Mucosa of descending colon (tissue), 3 donors: ENCODE results near the gene FBXL20. TPM values are rescaled to one million over a fixed set of nuclear protein-coding genes. Genes with fewer than 3 reads are reported as not detected.

Experiments used
- ATAC-seq: fragments of 200-7000 bp; cut with Tn5 transposase; one replicate; pipeline ENCODE4 v1.9.1; 2020; ENCODE audit warnings: mild to moderate bottlenecking, moderate library complexity
- DNase-seq, 3 donors: peaks; one replicate each; pipeline ENCODE4 v3.0.0-alpha.2; 2020
- H3K36me3 ChIP-seq: fragments of 200-600 bp; one replicate; pipeline ENCODE4 v1.8.0; 2021; ENCODE audit warnings: low read depth, mild to moderate bottlenecking
- H3K4me1 ChIP-seq: fragments of 200-600 bp; one replicate; pipeline ENCODE4 v1.8.0; 2021; ENCODE audit warnings: low read depth, mild to moderate bottlenecking
- H3K4me3 ChIP-seq: fragments of 200-600 bp; one replicate; pipeline ENCODE4 v1.8.0; 2021; ENCODE audit warnings: mild to moderate bottlenecking
- H3K9me3 ChIP-seq: fragments of 200-600 bp; one replicate; pipeline ENCODE4 v1.8.0; 2021; ENCODE audit warnings: mild to moderate bottlenecking
- CTCF ChIP-seq: fragments of 200-600 bp; IDR thresholded peaks from one replicate; pipeline ENCODE4 v1.8.0; 2022; ENCODE audit warnings: antibody characterized with exemption, mild to moderate bottlenecking
- intact Hi-C, 2 donors: fragments of 100-400 bp; cut with DNase I in 1 of 2; cut with micrococcal nuclease in 1 of 2; formaldehyde crosslinking; loops; one replicate each; pipeline versions ENCODE4 v1.11.0 to v1.11.1; 2022; cut with DNase I, micrococcal nuclease
- total RNA-seq, 3 donors: library from RNA; stranded (reverse); fragmentation: NEBNext Ultra II Directional in 2 of 3; extraction: Animal tissue kit (Norgen Biotek cat#: 25700) in 2 of 3; gene quantifications; one replicate each; pipeline versions ENCODE4 v1.2.1 to v1.2.4, GENCODE V29; 2021 to 2023
- donor health status: DM: no; HTN: no; CAD: no; lungs with moderate emphysema.
- donor health status: DM: no; HTN: no; CAD: no.
- donor health status: DM: no; HTN: yes; CAD: no.

Gene FBXL20
- total RNA-seq, 3 donors from 2014 or later, result 16.6 to 29.2 (median 28.9) TPM

GRCh38 chr17:39212841-39213480 is 188.5 kb downstream of the FBXL20 start:
- no peaks in the 10 kb centered on the region for H3K9me3 ChIP-seq
- H3K4me1 ChIP-seq, result peaks cover 16% of the 10 kb centered on the region
- H3K36me3 ChIP-seq, result no peaks in the 10 kb centered on the region
- TF ChIP-seq CTCF, result no peak
- no peak overlapping the region for H3K4me3 ChIP-seq
- DNase-seq (peak in 1 of 3 donors; percentile 24), ATAC-seq (peak; percentile 47)
- intact Hi-C loops, result no loop called here

DNA sequence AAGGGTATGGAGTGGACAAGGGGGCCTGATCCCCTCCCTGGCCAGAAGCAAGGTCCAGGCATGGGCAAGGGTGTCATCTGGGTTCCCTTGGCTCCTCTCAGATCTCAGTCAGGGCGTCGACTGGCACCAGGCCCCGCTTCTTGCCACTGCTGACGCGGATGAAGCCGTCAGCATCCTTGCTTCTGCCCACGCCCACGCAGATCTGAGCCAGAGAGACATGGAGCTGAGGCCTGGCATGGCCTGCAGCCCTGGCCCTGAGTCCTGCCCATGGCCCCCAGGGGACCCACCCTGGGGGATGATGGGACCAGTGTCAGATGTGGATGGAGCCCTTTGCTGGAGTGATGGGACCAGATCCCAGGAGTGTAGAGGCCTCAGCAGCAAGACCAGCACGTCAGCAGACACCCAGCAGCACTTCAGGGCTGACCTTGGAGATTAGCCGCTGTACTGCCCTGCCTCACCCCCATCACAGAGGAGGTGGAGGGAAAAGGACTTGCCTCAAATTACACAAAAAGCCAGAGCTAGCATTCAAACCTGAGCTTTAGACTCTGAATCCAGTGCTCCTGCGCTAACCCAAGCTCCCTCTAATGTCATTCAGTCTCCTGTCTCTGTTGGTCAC is 189.1 kb downstream of the FBXL20 start:
- no peak overlapping the region for H3K4me3 ChIP-seq
- ATAC-seq (no peak), DNase-seq (no peak)
- intact Hi-C loops, result no loop called here
- no peaks in the 10 kb centered on the region for H3K9me3 ChIP-seq
- H3K36me3 ChIP-seq, result no peaks in the 10 kb centered on the region
- TF ChIP-seq CTCF, result no peak
- H3K4me1 ChIP-seq, result peaks cover 16% of the 10 kb centered on the region

- H3K36me3 ChIP-seq, result no peaks in the 10 kb centered on the region
- peaks cover 16% of the 10 kb centered on the region for H3K4me1 ChIP-seq
- no peak overlapping the region for H3K4me3 ChIP-seq
- no peak for TF ChIP-seq CTCF
- ATAC-seq, result no peak
- no peak for DNase-seq
- intact Hi-C loops, result no loop called here
- no peaks in the 10 kb centered on the region for H3K9me3 ChIP-seq
These were observed 191.4 kb downstream of the FBXL20 start for GRCh38 chr17:39210093-39210434.

GRCh38 chr17:39209317-39210092 is 191.9 kb downstream of the FBXL20 start:
- Histone ChIP-seq H3K4me3 (no peak overlapping the region), H3K4me1 (peaks cover 16% of the 10 kb centered on the region), H3K9me3 (no peaks in the 10 kb centered on the region), H3K36me3 (peaks cover 5% of the 10 kb centered on the region)
- TF ChIP-seq CTCF, result no peak
- ATAC-seq (peak; percentile 49), DNase-seq (peak; percentile 47 to 81 (median 70))
- intact Hi-C loops, result no loop called here

GRCh38 chr17:39208893-39209292 is 192.5 kb downstream of the FBXL20 start:
- Histone ChIP-seq H3K4me3 (no peak overlapping the region), H3K36me3 (peaks cover 6% of the 10 kb centered on the region), H3K4me1 (peaks cover 16% of the 10 kb centered on the region), H3K9me3 (no peaks in the 10 kb centered on the region)
- TF ChIP-seq CTCF, result no peak
- intact Hi-C loops, result no loop called here
- DNase-seq (peak; percentile 75 to 86 (median 76)), ATAC-seq (peak; percentile 86)
